GM19455 (cell line): ENCODE results near the gene PAX6.

Experiments used
- ATAC-seq: cut with Tn5 transposase; IDR thresholded peaks from one replicate; pipeline ENCODE4 v1.9.1; 2021; ENCODE audit not compliant: unreplicated experiment

Gene PAX6

GRCh38 chr11:31822927-31823643 lies 12.0 kb upstream of the PAX6 start:
- ATAC-seq: no peak

GRCh38 chr11:31822175-31822926 lies 11.2 kb upstream of the PAX6 start:
- no peak for ATAC-seq

- no peak for ATAC-seq
Measured at GRCh38 chr11:31821766-31822165, 10.6 kb upstream of the PAX6 start.

- no peak for ATAC-seq
Measured at GRCh38 chr11:31821235-31821764, 10.2 kb upstream of the PAX6 start.

- ATAC-seq: no peak
Measured at GRCh38 chr11:31820438-31820818, 9.3 kb upstream of the PAX6 start.

DNA sequence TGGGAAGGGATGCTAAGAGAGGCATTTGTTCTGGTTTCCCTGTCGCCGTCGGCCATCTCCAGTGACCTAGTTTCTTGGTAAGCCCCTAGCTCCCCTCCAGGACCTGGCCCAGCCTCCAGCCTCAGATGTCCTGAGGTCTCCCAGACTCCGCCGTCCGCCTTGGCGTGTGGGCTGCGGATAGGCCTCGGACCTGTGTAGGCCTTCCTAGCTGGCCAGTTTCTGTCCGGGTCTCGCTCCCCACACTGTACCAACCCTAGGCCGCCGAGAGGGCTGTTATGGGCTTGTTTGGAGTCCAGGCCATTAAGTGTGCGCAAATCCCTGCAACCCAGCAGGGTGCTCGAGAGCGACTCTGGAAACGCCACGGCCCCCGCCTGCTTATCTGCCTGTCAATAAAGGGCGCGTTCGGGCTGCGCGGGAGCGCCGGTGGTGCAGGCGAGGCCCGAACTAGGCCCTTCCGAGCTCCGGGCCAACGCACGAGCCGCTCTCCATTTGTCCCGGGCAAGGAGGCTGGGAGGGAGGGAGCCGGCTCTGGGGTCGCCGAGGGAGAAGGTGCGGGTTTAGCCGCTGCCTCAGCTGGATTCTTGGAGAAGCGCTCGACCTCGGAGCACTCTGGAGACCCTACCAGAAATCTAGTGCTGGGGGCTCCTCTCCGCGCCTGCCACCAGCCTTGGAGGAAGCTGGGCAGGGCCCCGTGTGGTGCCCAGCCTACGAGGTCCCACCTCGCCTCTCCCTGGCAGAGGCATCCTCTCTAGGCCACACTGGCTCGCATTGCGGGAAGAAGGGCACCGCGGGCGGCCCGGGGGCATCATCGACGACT lies 8.7 kb upstream of the PAX6 start:
- ATAC-seq: no peak

- ATAC-seq: no peak
Measured at GRCh38 chr11:31818874-31819331, 7.8 kb upstream of the PAX6 start.

- no peak for ATAC-seq
Measured at GRCh38 chr11:31818425-31818755, 7.3 kb upstream of the PAX6 start.

DNA sequence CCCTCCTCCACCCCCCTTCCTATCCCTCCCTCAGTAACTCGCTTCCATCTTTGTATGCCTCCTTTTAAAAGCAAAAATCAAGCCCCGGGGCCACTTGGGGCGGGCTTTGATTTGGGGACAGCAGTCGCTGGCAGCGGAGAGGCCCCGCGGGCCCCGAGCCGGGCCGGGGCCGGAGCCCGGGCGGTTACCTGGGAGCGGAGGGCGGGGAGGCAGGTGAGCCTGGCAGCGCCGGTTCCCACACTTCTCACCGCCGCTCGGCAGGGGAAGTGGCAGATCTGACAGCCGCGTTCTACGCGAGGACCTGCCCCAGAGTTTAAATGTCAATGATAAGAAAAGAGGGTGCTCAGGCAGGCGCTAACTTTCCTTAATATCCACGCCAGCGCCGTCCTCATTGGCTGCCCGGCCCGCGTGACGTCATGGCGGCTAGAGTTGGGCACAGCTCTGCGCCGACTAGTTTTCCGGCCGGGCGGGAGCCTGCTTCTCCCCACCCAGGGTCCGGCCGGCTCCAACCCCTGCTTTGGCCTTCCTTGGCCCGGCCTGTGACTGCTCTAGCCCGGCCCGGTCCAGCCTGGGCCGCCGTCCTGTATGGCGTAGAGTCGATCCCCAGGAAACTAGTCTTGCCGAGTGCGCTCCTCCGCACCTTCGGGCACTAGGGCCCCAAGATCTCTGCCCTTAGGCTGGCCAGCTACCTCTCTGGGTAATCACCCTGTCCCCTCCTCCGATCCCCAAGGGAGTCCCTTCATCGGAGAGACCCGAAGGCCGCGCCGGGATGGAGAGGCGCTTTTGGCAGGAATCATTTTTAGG lies 6.7 kb upstream of the PAX6 start:
- ATAC-seq: no peak

GRCh38 chr11:31817054-31817620 lies 6.0 kb upstream of the PAX6 start:
- no peak for ATAC-seq

GRCh38 chr11:31816468-31817053 lies 5.4 kb upstream of the PAX6 start:
- ATAC-seq: no peak

DNA sequence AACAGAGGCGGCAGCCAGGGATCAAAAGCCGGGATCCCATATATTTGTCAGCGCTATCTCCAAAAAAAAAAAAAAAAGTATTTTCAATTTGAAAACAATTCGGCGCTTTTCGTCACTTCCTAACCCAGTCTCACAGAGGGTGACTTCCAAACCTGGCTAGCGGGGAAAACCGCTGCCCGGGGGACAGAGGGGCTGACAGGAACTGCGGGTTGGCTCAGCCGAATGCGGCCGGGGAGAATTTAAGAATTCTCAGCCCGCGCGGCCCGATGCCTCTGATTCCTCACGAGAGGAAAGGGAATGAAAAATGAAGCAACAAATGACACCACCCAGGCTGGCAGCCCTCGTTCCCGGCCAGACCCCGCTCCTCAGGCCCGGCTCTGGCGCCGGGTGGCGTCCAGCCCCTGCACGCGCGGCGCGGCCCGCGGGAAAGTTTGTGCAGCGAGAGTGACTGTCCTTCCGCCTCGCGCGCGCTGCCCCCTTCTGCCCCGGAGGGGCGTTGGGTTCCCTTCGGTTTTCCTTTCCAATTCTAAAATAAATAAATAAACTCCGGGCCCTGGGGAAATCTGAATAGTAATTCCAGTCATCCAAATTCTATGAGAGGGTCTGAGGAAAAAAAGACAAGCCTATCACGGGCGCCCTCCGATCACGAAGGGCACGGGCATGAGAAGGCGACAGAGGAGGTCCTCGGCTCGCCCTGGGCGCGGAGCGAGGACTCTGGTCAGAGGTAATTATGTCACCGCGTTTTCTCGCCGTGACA lies 4.8 kb upstream of the PAX6 start:
- no peak for ATAC-seq

DNA sequence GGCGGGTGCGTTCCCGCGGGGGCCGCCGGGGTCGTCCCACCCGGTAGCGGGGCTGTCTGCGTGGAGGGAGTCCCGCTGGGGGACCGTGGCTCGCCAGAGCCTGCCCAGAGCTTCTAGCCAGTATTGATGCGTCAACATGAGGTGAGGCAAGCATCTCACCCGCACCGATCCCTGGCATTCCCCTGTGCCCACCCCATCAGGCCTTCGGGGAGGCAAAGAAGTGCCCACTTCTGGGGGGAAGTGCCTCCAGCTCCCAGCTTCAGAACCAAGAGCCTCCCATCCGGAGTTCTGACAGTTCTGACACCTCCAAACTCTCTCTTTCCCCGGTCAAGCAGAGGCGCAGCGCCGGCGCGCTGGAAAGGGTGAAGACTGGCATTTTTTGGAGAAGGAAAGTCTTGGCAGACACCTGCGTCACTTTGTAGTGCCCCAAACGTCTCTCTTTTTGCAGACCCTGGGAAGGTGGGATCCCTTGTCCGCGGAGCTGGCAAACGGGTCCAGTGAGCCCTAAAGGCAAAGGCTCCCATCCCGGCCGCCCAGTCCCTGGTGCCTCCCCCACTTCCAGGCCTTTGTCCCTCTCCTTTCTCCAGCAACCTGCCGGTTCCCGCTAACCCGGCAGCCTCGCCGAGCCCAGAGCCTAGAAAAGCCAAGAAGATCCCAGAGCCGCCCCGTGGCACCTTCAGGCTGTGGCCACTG lies 3.2 kb upstream of the PAX6 start:
- ATAC-seq: no peak

DNA sequence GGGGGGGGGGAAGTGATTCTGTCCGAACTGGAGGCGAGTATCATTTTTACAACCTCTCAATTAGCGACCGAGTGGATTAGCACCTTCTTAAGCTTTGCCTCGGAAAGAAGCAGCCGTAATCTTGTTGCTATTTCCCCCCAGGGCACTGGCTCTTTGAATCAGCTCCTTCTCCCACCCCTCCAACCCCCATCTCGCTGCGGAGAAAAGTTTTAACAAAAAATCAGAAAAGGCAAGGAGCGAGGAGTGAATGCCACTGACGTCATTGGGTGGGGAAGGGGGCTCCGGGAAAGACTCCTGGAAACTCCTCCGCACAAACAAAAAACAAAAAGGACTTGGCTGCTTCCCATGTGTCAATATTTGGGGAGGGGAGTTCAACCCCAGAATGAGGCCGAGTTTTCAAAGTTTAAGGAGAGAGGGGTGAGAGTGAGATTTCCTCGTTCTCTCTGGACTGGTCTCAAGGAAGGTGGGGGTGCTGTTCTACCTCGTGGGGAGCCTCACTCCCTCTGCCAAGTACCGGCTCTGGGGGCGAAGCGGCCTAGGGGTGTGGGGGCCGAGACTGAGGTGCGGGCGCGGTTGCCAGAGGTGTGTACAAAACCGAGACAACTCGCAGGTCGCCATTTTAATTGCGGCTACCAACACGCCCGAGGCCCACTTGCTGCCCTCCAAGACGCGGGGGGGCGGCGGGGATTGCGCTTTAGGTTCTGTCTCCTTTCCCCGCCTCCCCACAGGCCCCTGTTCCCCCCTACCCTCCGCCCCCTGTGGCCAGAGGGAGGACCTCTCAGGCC lies 2.5 kb upstream of the PAX6 start:
- no peak for ATAC-seq

DNA sequence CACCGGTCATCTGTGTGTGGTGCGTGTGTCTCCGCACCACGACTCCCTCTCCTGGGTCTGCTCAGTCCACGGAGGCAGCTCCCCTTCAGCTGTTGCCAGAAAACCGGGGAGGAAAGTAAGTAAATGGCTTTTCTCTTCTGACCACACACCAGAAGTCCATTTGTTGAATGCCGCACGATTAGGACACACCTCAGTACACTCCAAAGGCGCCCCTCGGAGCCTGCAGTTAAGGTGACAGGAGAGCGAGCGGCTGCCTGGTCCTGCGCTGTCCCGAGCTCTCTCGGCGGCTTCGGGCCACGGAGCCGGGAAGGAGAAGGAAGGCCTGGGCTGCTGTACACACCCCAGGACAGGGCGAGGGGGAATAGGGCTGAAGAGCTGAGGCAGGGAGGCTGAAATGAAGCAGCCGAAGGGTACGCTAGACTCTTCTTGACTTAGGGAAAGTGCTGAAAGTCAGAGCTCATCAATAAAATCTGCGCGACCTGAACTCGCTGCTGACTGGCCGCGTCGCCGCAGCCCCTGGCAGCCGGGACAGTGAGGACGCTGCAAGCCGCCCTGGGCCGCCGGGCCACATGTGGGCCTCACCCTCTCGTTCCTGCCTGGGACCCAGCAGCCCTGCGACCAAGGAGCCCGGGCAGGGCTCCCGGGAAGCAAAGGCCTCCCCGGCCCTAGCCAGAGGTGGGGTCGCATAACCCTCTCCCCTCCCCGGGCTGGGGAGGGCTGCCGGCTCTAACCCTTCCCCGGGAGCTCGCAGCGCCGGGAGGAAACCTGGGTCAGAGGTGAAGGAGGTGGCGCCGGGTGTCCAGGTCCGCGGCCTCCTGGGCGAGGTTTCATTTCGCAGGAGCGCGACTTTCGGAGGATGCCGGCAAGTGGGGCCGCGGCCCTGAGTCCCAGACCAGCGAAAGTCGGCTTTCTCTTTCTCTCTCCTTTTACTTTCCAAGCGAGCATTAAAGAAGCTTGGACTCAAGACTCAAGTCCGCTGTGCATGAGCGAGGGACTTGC lies 1.6 kb upstream of the PAX6 start:
- ATAC-seq: no peak

DNA sequence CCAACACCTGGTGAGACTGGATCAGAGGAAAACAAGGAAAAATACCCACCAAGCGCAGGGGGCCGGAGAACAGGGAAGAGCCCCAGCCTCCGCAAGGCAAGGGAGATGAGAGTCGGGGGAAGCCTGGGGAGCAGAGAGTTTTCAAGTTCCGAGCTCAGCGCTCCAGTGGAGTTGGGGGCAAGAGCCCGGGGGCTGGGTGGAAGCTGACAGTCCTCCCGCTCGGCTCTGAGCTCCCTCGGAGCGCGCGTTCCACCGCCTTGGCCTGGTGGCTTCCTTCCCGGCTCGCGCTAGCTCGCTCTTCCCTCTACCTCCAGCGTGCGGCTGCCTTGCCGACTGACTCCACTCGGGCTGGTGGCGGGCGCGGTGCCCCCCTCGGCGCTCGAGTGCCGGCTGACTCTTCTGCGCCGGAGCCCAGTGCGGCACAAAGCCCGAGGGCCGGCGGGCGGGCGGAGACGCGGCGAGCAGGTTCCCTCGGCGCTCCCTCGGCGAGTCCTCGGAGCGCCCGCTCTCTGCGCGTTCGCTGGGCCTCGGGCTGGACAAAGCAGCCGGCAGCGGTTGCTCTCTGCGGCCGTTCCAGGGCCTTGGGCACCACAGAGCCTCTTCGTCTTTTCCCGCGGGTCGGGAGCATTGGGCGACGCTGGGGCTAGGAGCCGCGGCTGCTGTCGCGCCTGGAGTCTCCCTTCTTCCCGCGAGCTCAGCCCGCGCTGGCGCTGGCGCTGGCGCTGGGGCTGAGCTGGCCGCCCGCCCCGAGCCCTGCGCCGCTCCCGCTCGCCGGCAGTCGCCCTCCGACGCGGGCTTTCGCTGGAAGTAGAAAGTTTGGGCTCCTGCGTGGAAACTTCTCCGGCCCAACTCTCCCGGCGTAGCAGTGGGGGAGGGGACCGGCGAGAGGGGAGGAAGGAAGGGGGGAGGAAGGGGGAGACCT lies 1.0 kb downstream of the PAX6 start:
- no peak for ATAC-seq
